ENCODE measurements around the gene SPPL2A.
"Not testable (repeated sequence)": the region's sequence is repeated elsewhere in the genome, so short reads cannot be mapped to it uniquely, and the experiment has no call there.

SPPL2A gene

GRCh38 chr15:50765195-50765967 lies at the start of gene SPPL2A:
TSS of gene SPPL2A (minus strand) at chr15:50765706. CDS start at chr15:50765533, 173 bp downstream.
- Mint-ChIP-seq H3K4me3 (peak within 1 kb of the TSS; percentile 87 to 93), H3K36me3 (peaks cover 8 to 9% of the 10 kb centered on the region in 2 donors), H3K9me3 (no peaks in the 10 kb centered on the region), H3K27ac (peak within 1 kb of the TSS; percentile 94), H3K27me3 (no peaks in the 10 kb centered on the region), H3K4me1 (peaks cover 29 to 56% of the 10 kb centered on the region in 2 donors)
- peak; percentile 79 for DNase-seq
- peak; percentile 95 to 96 for ATAC-seq (replicated peaks)

- DNase-seq (no peak), ATAC-seq (replicated peaks) (no peak)
- H3K4me3 Mint-ChIP-seq = no peak overlapping the region
- no peaks in the 10 kb centered on the region for H3K27me3 Mint-ChIP-seq
- H3K4me1 Mint-ChIP-seq = no peaks in the 10 kb centered on the region
- no peak overlapping the region for H3K27ac Mint-ChIP-seq
- no peaks in the 10 kb centered on the region for H3K9me3 Mint-ChIP-seq
- H3K36me3 Mint-ChIP-seq = no peaks in the 10 kb centered on the region
These were observed 49.1 kb upstream of the SPPL2A start for GRCh38 chr15:50814634-50815033.

- Mint-ChIP-seq H3K27ac (no peak overlapping the region), H3K9me3 (no peaks in the 10 kb centered on the region), H3K4me1 (no peaks in the 10 kb centered on the region), H3K36me3 (no peaks in the 10 kb centered on the region), H3K27me3 (peaks cover under 1 to 1% of the 10 kb centered on the region in 2 donors), H3K4me3 (no peak overlapping the region)
- ATAC-seq (replicated peaks) = no peak
- DNase-seq = no peak
These were observed 48.4 kb upstream of the SPPL2A start for GRCh38 chr15:50813865-50814264.

- Mint-ChIP-seq H3K27ac (no peak overlapping the region), H3K4me1 (no peaks in the 10 kb centered on the region), H3K9me3 (no peaks in the 10 kb centered on the region), H3K36me3 (no peaks in the 10 kb centered on the region), H3K4me3 (no peak overlapping the region), H3K27me3 (peaks cover 6% of the 10 kb centered on the region in 2 donors)
- ATAC-seq (replicated peaks) (no peak), DNase-seq (no peak)
These were observed 47.6 kb upstream of the SPPL2A start for GRCh38 chr15:50813089-50813488.

GRCh38 chr15:50812181-50812506 lies 46.6 kb upstream of the SPPL2A start:
- not testable (repeated sequence) for H3K27me3 Mint-ChIP-seq; H3K36me3 Mint-ChIP-seq; H3K9me3 Mint-ChIP-seq; H3K4me1 Mint-ChIP-seq; H3K27ac Mint-ChIP-seq; ATAC-seq (replicated peaks); DNase-seq; H3K4me3 Mint-ChIP-seq

GRCh38 chr15:50811461-50812180 lies 46.1 kb upstream of the SPPL2A start:
- H3K9me3 Mint-ChIP-seq; H3K4me1 Mint-ChIP-seq; DNase-seq; H3K36me3 Mint-ChIP-seq; H3K27me3 Mint-ChIP-seq; H3K4me3 Mint-ChIP-seq; H3K27ac Mint-ChIP-seq; ATAC-seq (replicated peaks): not testable (repeated sequence)

- Mint-ChIP-seq H3K36me3 (no peaks in the 10 kb centered on the region), H3K4me1 (no peaks in the 10 kb centered on the region), H3K4me3 (no peak overlapping the region), H3K27ac (no peak overlapping the region), H3K9me3 (no peaks in the 10 kb centered on the region), H3K27me3 (peaks cover 6% of the 10 kb centered on the region in 2 donors)
- DNase-seq (no peak), ATAC-seq (replicated peaks) (no peak)
These were observed 44.6 kb upstream of the SPPL2A start for GRCh38 chr15:50810128-50810527.

GRCh38 chr15:50808728-50809127 lies 43.2 kb upstream of the SPPL2A start:
- no peaks in the 10 kb centered on the region for H3K36me3 Mint-ChIP-seq
- ATAC-seq (replicated peaks) (no peak), DNase-seq (no peak)
- no peak overlapping the region for H3K4me3 Mint-ChIP-seq
- peaks cover 6% of the 10 kb centered on the region in 2 donors for H3K27me3 Mint-ChIP-seq
- no peaks in the 10 kb centered on the region for H3K9me3 Mint-ChIP-seq
- no peaks in the 10 kb centered on the region for H3K4me1 Mint-ChIP-seq
- no peak overlapping the region for H3K27ac Mint-ChIP-seq

- Mint-ChIP-seq H3K9me3 (no peaks in the 10 kb centered on the region), H3K27me3 (peaks cover 2 to 4% of the 10 kb centered on the region in 2 donors), H3K4me1 (no peaks in the 10 kb centered on the region), H3K36me3 (no peaks in the 10 kb centered on the region), H3K4me3 (no peak overlapping the region), H3K27ac (no peak overlapping the region)
- no peak for ATAC-seq (replicated peaks)
- DNase-seq = no peak
These were observed 38.1 kb upstream of the SPPL2A start for GRCh38 chr15:50803479-50804180.

- Mint-ChIP-seq H3K4me3 (no peak overlapping the region), H3K27me3 (no peaks in the 10 kb centered on the region), H3K9me3 (no peaks in the 10 kb centered on the region), H3K4me1 (no peaks in the 10 kb centered on the region), H3K36me3 (no peaks in the 10 kb centered on the region), H3K27ac (no peak overlapping the region)
- DNase-seq (no peak), ATAC-seq (replicated peaks) (no peak)
These were observed 35.2 kb upstream of the SPPL2A start for GRCh38 chr15:50800715-50801114.

GRCh38 chr15:50798684-50799083 lies 33.2 kb upstream of the SPPL2A start:
- DNase-seq (no peak), ATAC-seq (replicated peaks) (no peak)
- Mint-ChIP-seq H3K4me1 (no peaks in the 10 kb centered on the region), H3K9me3 (no peaks in the 10 kb centered on the region), H3K27me3 (no peaks in the 10 kb centered on the region), H3K4me3 (no peak overlapping the region), H3K36me3 (no peaks in the 10 kb centered on the region), H3K27ac (no peak overlapping the region)

- Mint-ChIP-seq H3K4me1 (no peaks in the 10 kb centered on the region), H3K27me3 (no peaks in the 10 kb centered on the region), H3K4me3 (no peak overlapping the region), H3K36me3 (no peaks in the 10 kb centered on the region), H3K27ac (no peak overlapping the region), H3K9me3 (no peaks in the 10 kb centered on the region)
- DNase-seq = no peak
- ATAC-seq (replicated peaks) = no peak
These were observed 32.4 kb upstream of the SPPL2A start for GRCh38 chr15:50797926-50798325.

GRCh38 chr15:50791486-50791885 lies 26.0 kb upstream of the SPPL2A start:
- Mint-ChIP-seq H3K36me3 (no peaks in the 10 kb centered on the region), H3K27ac (no peak overlapping the region), H3K4me1 (no peaks in the 10 kb centered on the region), H3K9me3 (no peaks in the 10 kb centered on the region), H3K4me3 (no peak overlapping the region), H3K27me3 (no peaks in the 10 kb centered on the region)
- ATAC-seq (replicated peaks) (no peak), DNase-seq (no peak)

GRCh38 chr15:50790778-50791453 lies 25.4 kb upstream of the SPPL2A start:
- no peaks in the 10 kb centered on the region for H3K27me3 Mint-ChIP-seq
- no peaks in the 10 kb centered on the region for H3K36me3 Mint-ChIP-seq
- H3K4me3 Mint-ChIP-seq = no peak overlapping the region
- no peak for DNase-seq
- H3K9me3 Mint-ChIP-seq = no peaks in the 10 kb centered on the region
- no peaks in the 10 kb centered on the region for H3K4me1 Mint-ChIP-seq
- H3K27ac Mint-ChIP-seq = no peak overlapping the region
- no peak for ATAC-seq (replicated peaks)

Data from stimulated activated naive B cell treated with anti-CD40 and anti-IgM and Interleukin-4, amounts not matched to agents 10 μg/mL and 1 μg/mL and 100 μg/mL, for 72 hours (primary cell).